ENCODE results near the gene VIPR2.

VIPR2 gene

DNA sequence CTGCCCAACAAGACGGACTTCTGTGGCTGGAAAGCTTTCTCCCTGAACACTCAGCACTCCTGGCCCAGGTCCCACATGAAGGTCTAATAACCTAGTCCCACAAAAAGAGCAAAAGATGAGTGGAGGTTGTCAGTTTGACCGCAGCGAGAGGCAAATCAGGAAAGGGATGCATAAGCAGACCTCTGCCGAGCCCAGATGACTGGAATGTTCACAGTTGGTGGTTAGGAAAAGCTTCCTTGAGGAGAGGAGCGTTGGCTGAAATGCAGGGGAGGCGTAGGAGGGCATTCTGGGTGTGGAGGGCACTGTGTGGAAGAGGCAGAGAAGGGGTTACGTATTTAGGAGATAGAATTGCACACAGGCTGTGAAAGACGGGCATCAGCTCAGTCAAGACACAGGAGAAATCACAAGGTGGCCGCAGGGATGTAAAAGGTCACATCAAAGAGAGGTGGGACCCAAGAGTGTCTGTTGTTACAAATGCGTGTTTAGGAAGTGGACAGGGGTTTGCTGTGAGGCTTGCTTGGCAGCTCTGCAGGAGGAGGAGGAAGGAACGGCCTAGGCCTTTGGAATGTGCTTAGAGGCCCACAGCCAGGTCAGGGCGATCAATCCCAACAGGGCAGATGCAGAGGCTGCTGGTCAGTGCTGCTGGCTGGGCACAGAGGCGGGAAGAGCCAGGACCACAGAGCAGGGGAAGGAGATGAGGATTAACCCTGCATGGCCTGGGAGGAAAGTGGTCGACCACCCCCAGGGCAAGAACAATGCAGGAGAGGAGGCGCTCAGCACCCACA, 133.5 kb downstream of the VIPR2 start:
- no peak overlapping the region for H3K4me3 ChIP-seq (IDR thresholded peaks at IDR 0.05; ENCODE audit: insufficient read depth, low read depth, low read length)
- H2AFZ ChIP-seq (ENCODE audit: low read depth), result no peak overlapping the region
- no peak overlapping the region for H3K9ac ChIP-seq
- H3K27ac ChIP-seq, result no peak overlapping the region
- H3K4me1 ChIP-seq (ENCODE audit: low read depth, poor library complexity, severe bottlenecking), result peaks cover 3% of the 10 kb centered on the region
- H3K36me3 ChIP-seq (ENCODE audit: insufficient read depth), result no peaks in the 10 kb centered on the region
- H3K27me3 ChIP-seq (ENCODE audit: insufficient read depth, low read depth), result no peaks in the 10 kb centered on the region
- no peaks in the 10 kb centered on the region for H3K79me2 ChIP-seq (ENCODE audit: insufficient read depth, low read depth)
- TF ChIP-seq, protein P1, sequence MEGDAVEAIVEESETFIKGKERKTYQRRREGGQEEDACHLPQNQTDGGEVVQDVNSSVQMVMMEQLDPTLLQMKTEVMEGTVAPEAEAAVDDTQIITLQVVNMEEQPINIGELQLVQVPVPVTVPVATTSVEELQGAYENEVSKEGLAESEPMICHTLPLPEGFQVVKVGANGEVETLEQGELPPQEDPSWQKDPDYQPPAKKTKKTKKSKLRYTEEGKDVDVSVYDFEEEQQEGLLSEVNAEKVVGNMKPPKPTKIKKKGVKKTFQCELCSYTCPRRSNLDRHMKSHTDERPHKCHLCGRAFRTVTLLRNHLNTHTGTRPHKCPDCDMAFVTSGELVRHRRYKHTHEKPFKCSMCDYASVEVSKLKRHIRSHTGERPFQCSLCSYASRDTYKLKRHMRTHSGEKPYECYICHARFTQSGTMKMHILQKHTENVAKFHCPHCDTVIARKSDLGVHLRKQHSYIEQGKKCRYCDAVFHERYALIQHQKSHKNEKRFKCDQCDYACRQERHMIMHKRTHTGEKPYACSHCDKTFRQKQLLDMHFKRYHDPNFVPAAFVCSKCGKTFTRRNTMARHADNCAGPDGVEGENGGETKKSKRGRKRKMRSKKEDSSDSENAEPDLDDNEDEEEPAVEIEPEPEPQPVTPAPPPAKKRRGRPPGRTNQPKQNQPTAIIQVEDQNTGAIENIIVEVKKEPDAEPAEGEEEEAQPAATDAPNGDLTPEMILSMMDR (conservative IDR thresholded peaks at IDR 0.05; ENCODE audit: low read depth, low read length), result no peak
- H4K20me1 ChIP-seq (ENCODE audit: insufficient read depth), result no peaks in the 10 kb centered on the region
- no peak overlapping the region for H3K4me2 ChIP-seq

DNA sequence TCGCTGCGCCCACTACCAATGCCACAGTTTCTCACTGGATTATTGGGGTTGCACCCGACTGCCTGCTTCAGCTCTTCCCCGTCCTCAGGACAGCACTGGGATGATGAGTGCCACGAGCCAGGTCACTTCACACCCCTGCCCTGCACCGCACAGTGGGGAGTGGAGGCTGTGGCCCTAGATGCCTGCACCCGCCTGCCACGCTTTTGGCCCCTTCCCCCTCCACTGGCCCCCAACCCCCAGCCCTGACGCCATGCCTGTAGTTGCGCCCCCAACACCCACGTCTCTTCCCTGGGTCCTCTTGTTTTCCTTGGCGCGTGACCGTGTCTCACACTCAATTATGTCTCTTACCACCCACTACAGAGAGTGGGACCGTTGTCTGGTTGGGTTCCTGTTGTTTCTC, 134.3 kb downstream of the VIPR2 start:
- Histone ChIP-seq H3K4me1 (ENCODE audit: low read depth, poor library complexity, severe bottlenecking) (peaks cover 3% of the 10 kb centered on the region), H4K20me1 (ENCODE audit: insufficient read depth) (no peaks in the 10 kb centered on the region), H3K9ac (no peak overlapping the region), H3K4me3 (IDR thresholded peaks at IDR 0.05; ENCODE audit: insufficient read depth, low read depth, low read length) (no peak overlapping the region), H3K27me3 (ENCODE audit: insufficient read depth, low read depth) (no peaks in the 10 kb centered on the region), H3K4me2 (no peak overlapping the region), H3K27ac (no peak overlapping the region), H3K79me2 (ENCODE audit: insufficient read depth, low read depth) (no peaks in the 10 kb centered on the region), H2AFZ (ENCODE audit: low read depth) (no peak overlapping the region), H3K36me3 (ENCODE audit: insufficient read depth) (no peaks in the 10 kb centered on the region)
- TF ChIP-seq, protein P1 (conservative IDR thresholded peaks at IDR 0.05; ENCODE audit: low read depth, low read length), result no peak

DNA sequence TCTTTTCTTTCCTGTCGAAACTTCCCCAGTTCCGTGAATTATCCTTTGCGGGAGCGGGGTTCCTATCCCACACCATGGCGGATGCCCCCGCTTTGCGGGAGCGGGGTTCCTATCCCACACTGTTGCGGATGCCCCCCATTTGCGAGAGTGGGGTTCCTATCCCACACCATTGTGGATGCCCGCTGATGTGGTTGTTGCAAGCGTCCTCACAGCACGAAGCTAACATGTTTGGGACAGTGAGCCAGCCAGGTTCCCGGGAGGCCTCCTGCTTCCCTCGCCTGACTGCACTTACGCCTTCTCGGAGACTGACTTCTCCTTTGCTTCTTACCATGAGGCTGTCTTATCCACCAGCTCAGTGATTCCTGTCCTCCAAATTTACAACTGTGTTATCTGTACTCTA, 134.7 kb downstream of the VIPR2 start:
- no peak overlapping the region for H2AFZ ChIP-seq (ENCODE audit: low read depth)
- H3K4me3 ChIP-seq (IDR thresholded peaks at IDR 0.05; ENCODE audit: insufficient read depth, low read depth, low read length), result no peak overlapping the region
- no peak overlapping the region for H3K27ac ChIP-seq
- H3K79me2 ChIP-seq (ENCODE audit: insufficient read depth, low read depth), result no peaks in the 10 kb centered on the region
- H3K4me1 ChIP-seq (ENCODE audit: low read depth, poor library complexity, severe bottlenecking), result peaks cover under 1% of the 10 kb centered on the region
- no peaks in the 10 kb centered on the region for H3K27me3 ChIP-seq (ENCODE audit: insufficient read depth, low read depth)
- no peaks in the 10 kb centered on the region for H3K36me3 ChIP-seq (ENCODE audit: insufficient read depth)
- H3K4me2 ChIP-seq, result no peak overlapping the region
- H4K20me1 ChIP-seq (ENCODE audit: insufficient read depth), result no peaks in the 10 kb centered on the region
- TF ChIP-seq, protein P1 (conservative IDR thresholded peaks at IDR 0.05; ENCODE audit: low read depth, low read length), result no peak
- H3K9ac ChIP-seq, result no peak overlapping the region

DNA sequence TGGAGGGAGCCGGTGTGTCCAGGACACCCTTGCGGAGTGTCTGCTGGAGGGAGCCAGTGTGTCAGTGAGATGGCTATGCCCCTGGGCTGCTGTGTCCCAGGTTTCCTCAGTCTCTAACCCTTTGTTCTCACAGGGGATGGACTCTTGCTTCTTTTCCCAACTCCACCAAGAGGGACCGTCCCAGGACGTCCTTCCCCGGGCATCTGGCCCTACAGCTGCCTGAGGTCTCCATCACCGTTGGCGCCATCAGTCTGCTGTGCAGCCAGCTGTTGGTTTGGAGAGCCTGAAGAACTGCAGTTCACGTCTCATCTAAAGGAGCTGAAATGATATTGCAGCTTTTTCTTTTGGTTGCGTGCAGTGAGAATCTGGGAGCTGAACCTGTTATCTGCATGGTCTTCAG, 136.2 kb downstream of the VIPR2 start:
- TF ChIP-seq, protein P1 (conservative IDR thresholded peaks at IDR 0.05; ENCODE audit: low read depth, low read length), result no peak
- no peaks in the 10 kb centered on the region for H3K27me3 ChIP-seq (ENCODE audit: insufficient read depth, low read depth)
- H3K4me2 ChIP-seq, result no peak overlapping the region
- no peak overlapping the region for H3K4me3 ChIP-seq (IDR thresholded peaks at IDR 0.05; ENCODE audit: insufficient read depth, low read depth, low read length)
- no peaks in the 10 kb centered on the region for H3K36me3 ChIP-seq (ENCODE audit: insufficient read depth)
- H3K79me2 ChIP-seq (ENCODE audit: insufficient read depth, low read depth), result no peaks in the 10 kb centered on the region
- H2AFZ ChIP-seq (ENCODE audit: low read depth), result no peak overlapping the region
- H3K27ac ChIP-seq, result no peak overlapping the region
- H3K4me1 ChIP-seq (ENCODE audit: low read depth, poor library complexity, severe bottlenecking), result no peaks in the 10 kb centered on the region
- no peak overlapping the region for H3K9ac ChIP-seq
- H4K20me1 ChIP-seq (ENCODE audit: insufficient read depth), result no peaks in the 10 kb centered on the region

Measured in KMS-11 (cell line).